K562 (cell line): ENCODE data around the gene SORT1. TPM values are rescaled to one million over a fixed set of nuclear protein-coding genes. Genes with fewer than 3 reads are reported as not detected.

ENCODE experiments used
- ATAC-seq: fragments of 200-7000 bp; cut with Tn5 transposase; 3 replicates; pipeline ENCODE4 v1.9.1; 2020; ENCODE audit warnings: moderate library complexity
- BruUV-seq: library from RNA; stranded (reverse); fragments of 400-500 nt; replicated peaks from 2 replicates; lab custom pipeline; 2021; lab: Mats Ljungman, UMichigan
- CTCF ChIA-PET: fragments of 300-600 bp; formaldehyde crosslinking; extraction: SDS; loops from one replicate; lab custom pipeline; 2021; ENCODE audit warnings: low intra/inter-chr PET ratio; lab: Yijun Ruan, JAX
- POLR2A ChIA-PET: fragments of 300-600, 350-650 bp; sonication (Branson Sonifier 250); formaldehyde crosslinking; extraction: SDS; loops from one replicate; lab custom pipeline; 2021; ENCODE audit warnings: antibody characterized with exemption, inconsistent platforms; lab: Yijun Ruan, JAX
- DNase-seq, 4 experiments: peaks; one replicate each; pipeline versions ENCODE4 v3.0.0 to v3.0.0-alpha.2; 2011 to 2018; ENCODE audit warnings: low spot score in 3 of 4, mixed read lengths in 3 of 4; ENCODE audit errors: extremely low read depth in 1 of 4
- FAIRE-seq: peaks from 2 replicates; lab custom pipeline; 2011; peaks lifted over from hg19 to GRCh38; lab: Jason Lieb, UNC
- H2AFZ ChIP-seq: 2 replicates; pipeline ENCODE4 v1.6.0; 2011; ENCODE audit warnings: low read depth, low read length, control low read depth, inconsistent platforms
- H3K27ac ChIP-seq: fragments of 200-600 bp; 3 replicates; pipeline ENCODE4 v1.8.0; 2011; ENCODE audit warnings: low read depth, mild to moderate bottlenecking, control low read depth, inconsistent platforms, low read length, moderate library complexity, mixed read lengths; ENCODE audit errors: extremely low read depth
- H3K27me3 ChIP-seq, 2 experiments: fragments of 300-600 bp in 1 of 2; 2 replicates in 1 of 2; 3 replicates in 1 of 2; pipeline versions ENCODE4 v1.6.0 to v1.8.0; 2011; ENCODE audit warnings: inconsistent platforms in 2 of 2, low read length in 2 of 2, mild to moderate bottlenecking in 1 of 2, mixed read lengths in 1 of 2, moderate library complexity in 1 of 2; ENCODE audit not compliant: control insufficient read depth in 2 of 2, insufficient read depth in 2 of 2
- H3K36me3 ChIP-seq: fragments of 300-600 bp; 3 replicates; pipeline ENCODE4 v1.8.0; 2011; ENCODE audit warnings: mild to moderate bottlenecking, low read length, inconsistent platforms; ENCODE audit not compliant: control insufficient read depth, insufficient read depth
- H3K4me1 ChIP-seq, 2 experiments: fragments of 200-600 bp in 1 of 2; replicated peaks in 1 of 2; 2 replicates in 1 of 2; 3 replicates in 1 of 2; pipeline versions ENCODE4 v1.5.1 to v1.8.0; 2011; ENCODE audit warnings: inconsistent platforms in 2 of 2, low read length in 2 of 2, mild to moderate bottlenecking in 1 of 2, mixed read lengths in 1 of 2, moderate library complexity in 1 of 2; ENCODE audit not compliant: control insufficient read depth in 2 of 2, insufficient read depth in 2 of 2
- H3K4me2 ChIP-seq: 2 replicates; pipeline ENCODE4 v1.6.1; 2011; ENCODE audit warnings: low read length, control low read depth, inconsistent platforms, mixed read lengths; ENCODE audit not compliant: insufficient read depth
- H3K4me3 ChIP-seq: fragments of 200-600 bp; sonication (generic), shearing (Covaris generic); 2 replicates; pipeline ENCODE4 v1.5.1; 2016; ENCODE audit warnings: control low read depth, inconsistent platforms
- H3K79me2 ChIP-seq: fragments of 200-600 bp; 3 replicates; pipeline ENCODE4 v1.8.0; 2011; ENCODE audit warnings: low read length, inconsistent platforms; ENCODE audit not compliant: control insufficient read depth, insufficient read depth
- H3K9ac ChIP-seq, 2 experiments: 2 replicates each; pipeline versions ENCODE4 v1.6.0 to v1.6.1; 2011; ENCODE audit warnings: low read depth in 2 of 2, low read length in 2 of 2, control low read depth in 1 of 2, inconsistent platforms in 1 of 2, mild to moderate bottlenecking in 1 of 2, mixed read lengths in 1 of 2; ENCODE audit not compliant: insufficient read depth in 1 of 2
- H3K9me1 ChIP-seq: one replicate; pipeline ENCODE4 v1.6.0; 2011; ENCODE audit warnings: inconsistent platforms, mild to moderate bottlenecking, low read length, moderate library complexity; ENCODE audit not compliant: control insufficient read depth, insufficient read depth
- H3K9me3 ChIP-seq: replicated peaks from 2 replicates; pipeline ENCODE4 v1.5.1; 2011; ENCODE audit warnings: low read depth, low read length, inconsistent platforms; ENCODE audit not compliant: control insufficient read depth, insufficient read depth
- H4K20me1 ChIP-seq: replicated peaks from 2 replicates; pipeline ENCODE4 v1.6.1; 2011; ENCODE audit warnings: low read length, inconsistent platforms, mixed read lengths; ENCODE audit not compliant: control insufficient read depth, insufficient read depth
- BRD9 ChIP-seq: fragments of 450-650 bp; IDR thresholded peaks from 2 replicates; pipeline ENCODE4 v1.6.1; 2018; ENCODE audit warnings: low read depth; ENCODE audit not compliant: partially characterized antibody
- CBX8 ChIP-seq: fragments of 200-600 bp; sonication (generic); IDR thresholded peaks from 2 replicates; pipeline ENCODE4 v1.6.1; 2012; ENCODE audit warnings: borderline replicate concordance, mixed run types, low read depth, mild to moderate bottlenecking, moderate library complexity, mixed read lengths, low read length, control low read depth, inconsistent platforms; ENCODE audit not compliant: poor library complexity, severe bottlenecking; ENCODE audit errors: extremely low read depth
- ETV6 ChIP-seq, 3 experiments: fragments of 150-350 bp in 1 of 3; sonication (generic) in 1 of 3; formaldehyde crosslinking in 1 of 3; IDR thresholded peaks; 2 replicates each; pipeline versions ENCODE4 v1.6.1 to v1.8.0; 2014 to 2022; ENCODE audit warnings: borderline replicate concordance in 2 of 3, low read depth in 2 of 3, antibody characterized with exemption in 1 of 3, low read length in 1 of 3, mild to moderate bottlenecking in 1 of 3, missing genetic modification reagents in 1 of 3
- NFIC ChIP-seq: fragments of 450-650 bp; IDR thresholded peaks from 2 replicates; pipeline ENCODE4 v1.6.1; 2017; ENCODE audit warnings: mild to moderate bottlenecking, inconsistent platforms
- POLR2G ChIP-seq: fragments of 200-400 bp; formaldehyde crosslinking; IDR thresholded peaks from 2 replicates; pipeline ENCODE4 v1.6.1; 2017; ENCODE audit warnings: low read depth, mild to moderate bottlenecking, antibody characterized with exemption, low read length, moderate library complexity
- WGBS: fragments of 100-300 bp; shearing (Covaris generic); methylation state at CpG from one replicate; pipeline ENCODE4 v1.1.6; 2016; ENCODE audit warnings: low coverage, mixed read lengths; ENCODE audit not compliant: insufficient coverage; ENCODE audit errors: missing lambda C conversion rate; 5-methylcytosine and 5-hydroxymethylcytosine counted together
- in situ Hi-C: fragments of 300-500 bp; cut with MboI; formaldehyde crosslinking; loops from 4 replicates; pipeline ENCODE4 v1.15.0; 2018; ENCODE audit warnings: inconsistent platforms, mixed read lengths
- intact Hi-C: fragments of 100-400 bp; cut with micrococcal nuclease; formaldehyde crosslinking; loops from 2 replicates; pipeline ENCODE4 v1.14.2; 2022
- polyA plus RNA-seq, 8 experiments: library from polyadenylated mRNA; depleted of rRNA in 4 of 8; stranded (reverse) in 5 of 8; unstranded in 3 of 8; fragments of >200 nt; fragmentation: Nextera tagmentation in 2 of 8; fragmentation: Illumina TruSeq in 1 of 8; extraction: Ambion mirVana in 2 of 8; extraction: Trizol in 1 of 8; gene quantifications; 2 replicates each; pipeline versions ENCODE4 v1.2.1 to v1.2.3, GENCODE V29; 2011 to 2014; ENCODE audit warnings: inconsistent platforms in 1 of 8, missing spikeins in 1 of 8
- total RNA-seq, 7 experiments: library from RNA; depleted of rRNA in 6 of 7; stranded (reverse); fragments of >200 nt in 6 of 7; fragmentation: Illumina TruSeq in 2 of 7; extraction: Trizol in 2 of 7; gene quantifications; 2 replicates each; pipeline versions ENCODE4 v1.2.1 to v1.2.3, GENCODE V29; 2011 to 2021; ENCODE audit warnings: low replicate concordance in 1 of 7

SORT1 gene
- total and polyA plus RNA-seq, 9 of the 15 experiments (the other 6 are each of a cell fraction or from before 2014, with no cell fraction given) = 27.4 to 112 (median 65.0) TPM

DNA sequence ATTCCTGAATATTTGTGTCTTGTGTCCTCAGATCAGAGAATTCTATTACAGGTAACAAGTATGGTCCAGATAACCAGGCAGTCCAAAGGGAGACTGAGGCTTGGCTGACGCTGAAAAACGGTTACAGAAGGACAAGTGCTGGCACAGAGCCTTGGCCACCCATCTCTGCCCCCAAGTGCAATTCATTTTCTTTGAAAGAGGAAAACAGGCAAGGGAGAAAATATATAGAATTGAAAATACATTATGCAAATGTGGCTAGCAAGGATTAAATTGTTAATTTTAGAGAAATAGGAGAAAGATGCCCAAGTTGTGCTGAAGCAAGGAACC lies 1.2 kb downstream of the SORT1 start:
- 3% methylated on average over 2 of the region's 2 CpGs for WGBS
- intact Hi-C loops (loop anchor here (5.0 kb wide), 1 partner anchor 34 kb away; no protein-coding TSS in a partner anchor), in situ Hi-C loops (no loop called here)
- peaks cover 22% of the 10 kb centered on the region for H3K36me3 ChIP-seq
- TF ChIP-seq BRD9 = no peak
- TF ChIP-seq NFIC = 0 out of 2 replicates have a peak, but pooled peaks have one; percentile 24
- no peak for TF ChIP-seq CBX8
- 0 out of 4 replicates have a peak, but pooled peaks of 1 of the 2 experiments have one; percentile 33 for TF ChIP-seq ETV6 (IDR thresholded peaks at IDR 0.05; ENCODE audit: borderline replicate concordance in 1 of 2, low read depth in 2 of 2, low read length in 1 of 2)
- TF ChIP-seq ETV6 (CRISPR knock-in tag; IDR thresholded peaks at IDR 0.05; ENCODE audit: borderline replicate concordance) = no peak
- no peak for TF ChIP-seq POLR2G
- H3K4me2 ChIP-seq = peak overlapping the region; percentile 87
- ATAC-seq (no peak), FAIRE-seq (no peak), DNase-seq (no peak)
- no peaks in the 10 kb centered on the region for H3K9me3 ChIP-seq
- peak overlapping the region; percentile 55 for H3K4me3 ChIP-seq
- H3K27me3 ChIP-seq = no peaks in the 10 kb centered on the region
- 0 out of 2 replicates have a peak overlapping the region, but pooled peaks have one; percentile 61 for H2AFZ ChIP-seq
- H3K27ac ChIP-seq = peak overlapping the region; percentile 51
- H3K4me1 ChIP-seq = peaks cover 30 to 47% of the 10 kb centered on the region in 2 experiments
- ChIA-PET CTCF (interaction anchor here (3.6 kb wide), 1 partner anchor 118 kb away, joined by 51 read pairs; no protein-coding TSS in a partner anchor), POLR2A (interaction anchor here (0.7 to 3.4 kb wide), 5 partner anchors 26 to 252 kb away, joined by 3 to 16 read pairs (median 3); partner anchors contain the start of genes PSRC1 and SARS1)
- BruUV-seq = no TSS peak
- H3K9me1 ChIP-seq = no peaks in the 10 kb centered on the region
- no peaks in the 10 kb centered on the region for H4K20me1 ChIP-seq
- H3K9ac ChIP-seq = peak overlapping the region; percentile 56 to 90; a peak in 3 of 4 replicates
- H3K79me2 ChIP-seq = peaks cover 61% of the 10 kb centered on the region
